ENCODE results near the gene FOXN3. TPM values are rescaled to one million over a fixed set of nuclear protein-coding genes. Genes with fewer than 3 reads are reported as not detected.
"Not testable (repeated sequence)": the region's sequence is repeated elsewhere in the genome, so short reads cannot be mapped to it uniquely, and the experiment has no call there.

FOXN3 gene
- total RNA-seq, 2 experiments from 2014 or later, result 70.3 to 72.7 TPM

- POLR2A ChIA-PET, result no interaction called here
- H3K27ac Mint-ChIP-seq, result no peak overlapping the region
- H3K9me3 Mint-ChIP-seq (ENCODE audit: insufficient read depth), result no peaks in the 10 kb centered on the region
- no peaks in the 10 kb centered on the region for H3K27me3 Mint-ChIP-seq (ENCODE audit: low read depth)
- no peak for DNase-seq
- no peak for ATAC-seq
- no peak overlapping the region for H3K4me3 Mint-ChIP-seq
- H3K4me1 Mint-ChIP-seq (ENCODE audit: low read depth), result peaks cover 5% of the 10 kb centered on the region
- CTCF ChIA-PET, result interaction anchor here (1.5 kb wide), 1 partner anchor 173 kb away, joined by 3 read pairs; no protein-coding TSS in a partner anchor
- H3K36me3 Mint-ChIP-seq (ENCODE audit: low read depth), result peaks cover 23% of the 10 kb centered on the region
These were observed 202.6 kb downstream of the FOXN3 start for GRCh38 chr14:89214221-89214965.

GRCh38 chr14:89212386-89213235 lies 204.4 kb downstream of the FOXN3 start:
- peaks cover 4% of the 10 kb centered on the region for H3K4me1 Mint-ChIP-seq (ENCODE audit: low read depth)
- H3K4me3 Mint-ChIP-seq, result no peak overlapping the region
- ChIA-PET POLR2A (no interaction called here), CTCF (interaction anchor here (0.7 kb wide), 1 partner anchor 26 kb away, joined by 3 read pairs; no protein-coding TSS in a partner anchor)
- H3K36me3 Mint-ChIP-seq (ENCODE audit: low read depth), result peaks cover 20% of the 10 kb centered on the region
- ATAC-seq, result no peak
- H3K27me3 Mint-ChIP-seq (ENCODE audit: low read depth), result no peaks in the 10 kb centered on the region
- no peak overlapping the region for H3K27ac Mint-ChIP-seq
- H3K9me3 Mint-ChIP-seq (ENCODE audit: insufficient read depth), result no peaks in the 10 kb centered on the region
- DNase-seq, result no peak

GRCh38 chr14:89209558-89209957 lies 207.5 kb downstream of the FOXN3 start:
- Mint-ChIP-seq H3K9me3 (ENCODE audit: insufficient read depth) (no peaks in the 10 kb centered on the region), H3K4me3 (no peak overlapping the region), H3K36me3 (ENCODE audit: low read depth) (peaks cover 26% of the 10 kb centered on the region), H3K4me1 (ENCODE audit: low read depth) (peaks cover 4% of the 10 kb centered on the region), H3K27me3 (ENCODE audit: low read depth) (no peaks in the 10 kb centered on the region), H3K27ac (no peak overlapping the region)
- ChIA-PET CTCF (interaction anchor here (1.1 kb wide), 1 partner anchor 16 kb away, joined by 3 read pairs; no protein-coding TSS in a partner anchor), POLR2A (no interaction called here)
- no peak for DNase-seq
- ATAC-seq, result no peak

- Mint-ChIP-seq H3K4me1 (ENCODE audit: low read depth) (peaks cover 11% of the 10 kb centered on the region), H3K27ac (no peak overlapping the region), H3K27me3 (ENCODE audit: low read depth) (no peaks in the 10 kb centered on the region), H3K9me3 (ENCODE audit: insufficient read depth) (no peaks in the 10 kb centered on the region), H3K4me3 (no peak overlapping the region), H3K36me3 (ENCODE audit: low read depth) (peaks cover 25% of the 10 kb centered on the region)
- ChIA-PET POLR2A (no interaction called here), CTCF (interaction anchor here (1.6 kb wide), 1 partner anchor 31 kb away, joined by 3 read pairs; no protein-coding TSS in a partner anchor)
- DNase-seq (no peak), ATAC-seq (no peak)
These were observed 209.1 kb downstream of the FOXN3 start for GRCh38 chr14:89207925-89208328.

GRCh38 chr14:89206389-89207031 lies 210.5 kb downstream of the FOXN3 start:
- Mint-ChIP-seq H3K9me3 (ENCODE audit: insufficient read depth) (no peaks in the 10 kb centered on the region), H3K27ac (no peak overlapping the region)

GRCh38 chr14:89205137-89205740 lies 211.8 kb downstream of the FOXN3 start:
- POLR2A ChIA-PET, result no interaction called here
- Mint-ChIP-seq H3K4me1 (ENCODE audit: low read depth) (peaks cover 25% of the 10 kb centered on the region), H3K27me3 (ENCODE audit: low read depth) (no peaks in the 10 kb centered on the region), H3K9me3 (ENCODE audit: insufficient read depth) (no peaks in the 10 kb centered on the region), H3K36me3 (ENCODE audit: low read depth) (peaks cover 21% of the 10 kb centered on the region), H3K27ac (no peak overlapping the region), H3K4me3 (no peak overlapping the region)
- ATAC-seq, result no peak
- DNase-seq, result no peak
- CTCF ChIA-PET, result no interaction called here

More at GRCh38 chr14:89206389-89207031, 210.5 kb downstream of the FOXN3 start:
- ChIA-PET CTCF (no interaction called here), POLR2A (no interaction called here)
- ATAC-seq, result no peak
- H3K4me1 Mint-ChIP-seq (ENCODE audit: low read depth), result peaks cover 21% of the 10 kb centered on the region
- no peak overlapping the region for H3K4me3 Mint-ChIP-seq
- no peaks in the 10 kb centered on the region for H3K27me3 Mint-ChIP-seq (ENCODE audit: low read depth)
- no peak for DNase-seq
- peaks cover 24% of the 10 kb centered on the region for H3K36me3 Mint-ChIP-seq (ENCODE audit: low read depth)

GRCh38 chr14:89202413-89203190 lies 214.4 kb downstream of the FOXN3 start:
- H3K4me3 Mint-ChIP-seq, result no peak overlapping the region
- H3K36me3 Mint-ChIP-seq (ENCODE audit: low read depth), result peaks cover 26% of the 10 kb centered on the region
- H3K4me1 Mint-ChIP-seq (ENCODE audit: low read depth), result peaks cover 27% of the 10 kb centered on the region
- POLR2A ChIA-PET, result no interaction called here
- H3K27me3 Mint-ChIP-seq (ENCODE audit: low read depth), result no peaks in the 10 kb centered on the region
- H3K27ac Mint-ChIP-seq, result no peak overlapping the region
- no peak for ATAC-seq
- no peaks in the 10 kb centered on the region for H3K9me3 Mint-ChIP-seq (ENCODE audit: insufficient read depth)
- CTCF ChIA-PET, result interaction anchor here (0.6 to 1.3 kb wide), 2 partner anchors 25 to 320 kb away, joined by 3 read pairs; no protein-coding TSS in a partner anchor
- DNase-seq, result no peak

GRCh38 chr14:89201645-89202044 lies 215.4 kb downstream of the FOXN3 start:
- no peaks in the 10 kb centered on the region for H3K9me3 Mint-ChIP-seq (ENCODE audit: insufficient read depth)
- DNase-seq (peak; percentile 42), ATAC-seq (no peak)
- peaks cover 34% of the 10 kb centered on the region for H3K36me3 Mint-ChIP-seq (ENCODE audit: low read depth)
- peaks cover 30% of the 10 kb centered on the region for H3K4me1 Mint-ChIP-seq (ENCODE audit: low read depth)
- POLR2A ChIA-PET, result no interaction called here
- H3K27ac Mint-ChIP-seq, result no peak overlapping the region
- no peaks in the 10 kb centered on the region for H3K27me3 Mint-ChIP-seq (ENCODE audit: low read depth)
- CTCF ChIA-PET, result no interaction called here
- H3K4me3 Mint-ChIP-seq, result no peak overlapping the region

GRCh38 chr14:89199357-89199756 lies 217.7 kb downstream of the FOXN3 start:
- CTCF ChIA-PET, result interaction anchor here (1.3 kb wide), 1 partner anchor 22 kb away, joined by 6 read pairs; no protein-coding TSS in a partner anchor
- H3K9me3 Mint-ChIP-seq (ENCODE audit: insufficient read depth); H3K27ac Mint-ChIP-seq; POLR2A ChIA-PET; DNase-seq; ATAC-seq; H3K27me3 Mint-ChIP-seq (ENCODE audit: low read depth); H3K4me3 Mint-ChIP-seq: not testable (repeated sequence)
- Mint-ChIP-seq H3K36me3 (ENCODE audit: low read depth) (peaks cover 34% of the 10 kb centered on the region), H3K4me1 (ENCODE audit: low read depth) (peaks cover 35% of the 10 kb centered on the region)

GRCh38 chr14:89198544-89199329 lies 218.3 kb downstream of the FOXN3 start:
- ChIA-PET CTCF (interaction anchor here (1.3 kb wide), 1 partner anchor 21 kb away, joined by 6 read pairs; no protein-coding TSS in a partner anchor), POLR2A (no interaction called here)
- no peaks in the 10 kb centered on the region for H3K27me3 Mint-ChIP-seq (ENCODE audit: low read depth)
- ATAC-seq, result no peak
- no peak overlapping the region for H3K4me3 Mint-ChIP-seq
- H3K9me3 Mint-ChIP-seq (ENCODE audit: insufficient read depth), result no peaks in the 10 kb centered on the region
- no peak overlapping the region for H3K27ac Mint-ChIP-seq
- no peak for DNase-seq
- H3K36me3 Mint-ChIP-seq (ENCODE audit: low read depth), result peaks cover 33% of the 10 kb centered on the region
- peaks cover 35% of the 10 kb centered on the region for H3K4me1 Mint-ChIP-seq (ENCODE audit: low read depth)
